GM12891 (cell line): Measurements from ENCODE around the gene C16orf86.

Source experiments
- POLR2A ChIP-seq: IDR thresholded peaks from 2 replicates; pipeline ENCODE4 v1.6.1; 2011; ENCODE audit warnings: low read depth, low read length, control low read depth
- POLR2AphosphoS5 ChIP-seq: IDR thresholded peaks from 2 replicates; pipeline ENCODE4 v1.6.1; 2011; ENCODE audit warnings: low read depth, low read length, control low read depth

DNA sequence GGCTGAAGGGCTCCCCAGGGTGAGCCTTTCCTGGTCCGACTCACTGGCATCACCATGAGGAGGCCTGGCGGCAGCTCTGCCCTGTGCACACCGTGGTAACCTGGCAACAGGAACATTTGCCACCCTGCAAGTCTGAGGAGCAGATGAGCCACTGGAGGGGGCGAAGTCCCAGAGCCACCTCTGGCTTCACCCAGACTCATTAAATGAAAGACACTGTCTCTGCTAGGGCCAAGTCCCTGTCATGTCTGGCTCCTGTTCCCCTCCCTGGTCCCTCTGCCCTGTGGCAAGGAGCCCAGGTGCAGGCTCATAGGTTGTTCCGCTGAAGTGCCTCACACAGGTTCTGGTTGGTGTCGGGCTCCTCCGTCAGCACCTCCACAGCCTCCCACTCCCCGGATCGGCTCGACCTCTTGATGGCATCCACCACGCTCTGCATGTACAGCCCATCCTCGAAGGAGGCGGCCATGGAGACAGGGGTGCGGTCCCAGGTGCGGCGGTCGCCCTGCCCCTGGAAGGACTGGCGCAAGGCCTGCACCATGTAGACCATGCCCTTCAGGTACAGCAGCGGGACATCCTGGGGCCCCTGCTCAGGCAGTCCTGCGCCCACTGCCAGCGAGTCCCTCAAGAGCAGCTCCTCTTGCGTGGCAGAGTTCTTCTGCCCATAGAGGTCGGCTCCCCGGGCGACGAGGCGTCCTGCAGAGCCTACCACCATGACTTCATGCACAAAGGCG, 8.4 kb downstream of the C16orf86 start:
- TF ChIP-seq POLR2A (no peak), POLR2AphosphoS5 (no peak)
